SK-N-SH treated with all-trans-retinoic acid at 6 μM for 48 hours (cell line): ENCODE data around the gene TM9SF2.

Experiments used
- ATAC-seq: fragments of 200-7000 bp; cut with Tn5 transposase; 3 replicates; pipeline ENCODE4 v1.9.1; 2020; ENCODE audit warnings: mild to moderate bottlenecking, moderate library complexity
- ARNTL ChIP-seq: fragments of 450-650 bp; formaldehyde crosslinking; IDR thresholded peaks from 2 replicates; pipeline ENCODE4 v1.5.0; 2020; ENCODE audit warnings: low read depth, mild to moderate bottlenecking, moderate library complexity, borderline replicate concordance
- BACH2 ChIP-seq: fragments of 250-450 bp; sonication (Bioruptor Pico); IDR thresholded peaks from 2 replicates; pipeline ENCODE4 v1.9.0; 2021; ENCODE audit warnings: mild to moderate bottlenecking, borderline replicate concordance
- CREB5 ChIP-seq: fragments of 250-450 bp; sonication (Bioruptor Pico); IDR thresholded peaks from 2 replicates; pipeline ENCODE4 v1.5.1; 2020; ENCODE audit warnings: low read depth, mild to moderate bottlenecking, moderate library complexity
- CSDC2 ChIP-seq: fragments of 250-450 bp; sonication (Bioruptor Pico); IDR thresholded peaks from 2 replicates; pipeline ENCODE4 v1.5.0; 2020; ENCODE audit warnings: mild to moderate bottlenecking, moderate library complexity
- ESRRG ChIP-seq: fragments of 250-450 bp; sonication (Bioruptor Pico); IDR thresholded peaks from 2 replicates; pipeline ENCODE4 v1.6.1; 2021; ENCODE audit warnings: mild to moderate bottlenecking
- ISL1 ChIP-seq: fragments of 250-450 bp; sonication (Bioruptor Pico); IDR thresholded peaks from 2 replicates; pipeline ENCODE4 v2.1.2; 2022; ENCODE audit warnings: mild to moderate bottlenecking, moderate library complexity
- OSR1 ChIP-seq: fragments of 250-450 bp; sonication (Bioruptor Pico); IDR thresholded peaks from 2 replicates; pipeline ENCODE4 v1.8.0; 2022; ENCODE audit warnings: moderate library complexity, mild to moderate bottlenecking, inconsistent platforms
- PATZ1 ChIP-seq: fragments of 250-450 bp; sonication (Bioruptor Pico); IDR thresholded peaks from 2 replicates; pipeline ENCODE4 v1.8.0; 2020; ENCODE audit warnings: mild to moderate bottlenecking, moderate library complexity, borderline replicate concordance
- POU6F1 ChIP-seq: fragments of 250-450 bp; sonication (Bioruptor Pico); IDR thresholded peaks from 2 replicates; pipeline ENCODE4 v1.8.0; 2021; ENCODE audit warnings: low read depth, mild to moderate bottlenecking, moderate library complexity, borderline replicate concordance
- PPARA ChIP-seq: fragments of 250-450 bp; sonication (Bioruptor Pico); IDR thresholded peaks from 2 replicates; pipeline ENCODE4 v1.5.0; 2020; ENCODE audit warnings: mild to moderate bottlenecking, borderline replicate concordance
- RARB ChIP-seq: fragments of 250-450 bp; sonication (Bioruptor Pico); IDR thresholded peaks from 2 replicates; pipeline ENCODE4 v1.8.0; 2021; ENCODE audit warnings: mild to moderate bottlenecking, moderate library complexity
- SNAI2 ChIP-seq: fragments of 250-450 bp; sonication (Bioruptor Pico); IDR thresholded peaks from 2 replicates; pipeline ENCODE4 v1.5.0; 2020; ENCODE audit warnings: mild to moderate bottlenecking, moderate library complexity
- TCF4 ChIP-seq: fragments of 250-450 bp; sonication (Bioruptor Pico); IDR thresholded peaks from 2 replicates; pipeline ENCODE4 v1.8.0; 2021; ENCODE audit warnings: mild to moderate bottlenecking, moderate library complexity, borderline replicate concordance
- TOX ChIP-seq: fragments of 250-450 bp; sonication (Bioruptor Pico); IDR thresholded peaks from 2 replicates; pipeline ENCODE4 v1.8.0; 2021; ENCODE audit warnings: mild to moderate bottlenecking, moderate library complexity, borderline replicate concordance
- ZC3H10 ChIP-seq: fragments of 250-450 bp; sonication (Bioruptor Pico); IDR thresholded peaks from 2 replicates; pipeline ENCODE4 v1.5.1; 2021; ENCODE audit warnings: mild to moderate bottlenecking, moderate library complexity
- ZFP3 ChIP-seq: fragments of 250-450 bp; sonication (Bioruptor Pico); IDR thresholded peaks from 2 replicates; pipeline ENCODE4 v1.5.0; 2020; ENCODE audit warnings: mild to moderate bottlenecking, moderate library complexity
- ZFP30 ChIP-seq: fragments of 450-650 bp; formaldehyde crosslinking; IDR thresholded peaks from 2 replicates; pipeline ENCODE4 v1.5.0; 2022; ENCODE audit warnings: mild to moderate bottlenecking, moderate library complexity
- ZNF565 ChIP-seq: fragments of 450-650 bp; formaldehyde crosslinking; conservative IDR thresholded peaks from 2 replicates; pipeline ENCODE4 v1.5.0; 2020; ENCODE audit warnings: low read depth, mild to moderate bottlenecking, moderate library complexity
- ZNF70 ChIP-seq: fragments of 450-650 bp; formaldehyde crosslinking; IDR thresholded peaks from 2 replicates; pipeline ENCODE4 v1.5.0; 2020; ENCODE audit warnings: mild to moderate bottlenecking, moderate library complexity
- ZNF8 ChIP-seq: fragments of 450-650 bp; formaldehyde crosslinking; IDR thresholded peaks from 2 replicates; pipeline ENCODE4 v1.5.0; 2020; ENCODE audit warnings: mild to moderate bottlenecking, moderate library complexity
- TF ChIP-seq, protein P1 (sequence below): fragments of 250-450 bp; sonication (Bioruptor Pico); IDR thresholded peaks from 2 replicates; pipeline ENCODE4 v1.5.1; 2021; ENCODE audit warnings: mild to moderate bottlenecking, moderate library complexity
- TF ChIP-seq, protein P2 (sequence below): fragments of 250-450 bp; sonication (Bioruptor Pico); IDR thresholded peaks from 2 replicates; pipeline ENCODE4 v1.5.0; 2020; ENCODE audit warnings: mild to moderate bottlenecking, moderate library complexity

TM9SF2 gene

DNA sequence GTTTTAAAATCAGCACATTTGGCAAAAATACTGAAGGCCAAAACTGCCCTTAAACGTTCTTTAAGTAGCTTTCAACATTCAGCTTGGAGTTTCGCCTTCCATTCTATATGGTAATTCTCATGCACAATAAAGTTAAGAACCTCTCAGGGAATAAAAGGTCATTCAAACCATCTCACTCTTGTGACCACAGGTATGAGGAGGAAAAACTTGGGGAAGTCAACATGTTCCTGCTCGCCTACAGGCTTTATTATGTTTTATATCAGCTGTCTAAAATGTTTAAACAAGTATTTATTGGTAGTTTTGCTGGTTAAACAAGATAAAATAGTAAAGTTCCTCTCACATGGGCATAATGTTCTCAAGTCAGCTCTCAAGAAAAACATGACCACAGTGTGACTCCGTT, 19.9 kb upstream of the TM9SF2 start:
- TF ChIP-seq OSR1 (no peak), TCF4 (CRISPR knock-in tag) (no peak), TOX (no peak), ZNF565 (no peak), ARNTL (CRISPR knock-in tag) (no peak), POU6F1 (CRISPR knock-in tag) (no peak), CREB5 (CRISPR knock-in tag) (no peak), CSDC2 (CRISPR knock-in tag) (no peak), ZNF70 (CRISPR knock-in tag) (no peak), RARB (no peak), ESRRG (no peak), PPARA (CRISPR knock-in tag) (no peak), ZC3H10 (no peak), ZNF8 (CRISPR knock-in tag) (no peak), BACH2 (no peak), ZFP30 (no peak), ISL1 (no peak)
- TF ChIP-seq, protein P1, sequence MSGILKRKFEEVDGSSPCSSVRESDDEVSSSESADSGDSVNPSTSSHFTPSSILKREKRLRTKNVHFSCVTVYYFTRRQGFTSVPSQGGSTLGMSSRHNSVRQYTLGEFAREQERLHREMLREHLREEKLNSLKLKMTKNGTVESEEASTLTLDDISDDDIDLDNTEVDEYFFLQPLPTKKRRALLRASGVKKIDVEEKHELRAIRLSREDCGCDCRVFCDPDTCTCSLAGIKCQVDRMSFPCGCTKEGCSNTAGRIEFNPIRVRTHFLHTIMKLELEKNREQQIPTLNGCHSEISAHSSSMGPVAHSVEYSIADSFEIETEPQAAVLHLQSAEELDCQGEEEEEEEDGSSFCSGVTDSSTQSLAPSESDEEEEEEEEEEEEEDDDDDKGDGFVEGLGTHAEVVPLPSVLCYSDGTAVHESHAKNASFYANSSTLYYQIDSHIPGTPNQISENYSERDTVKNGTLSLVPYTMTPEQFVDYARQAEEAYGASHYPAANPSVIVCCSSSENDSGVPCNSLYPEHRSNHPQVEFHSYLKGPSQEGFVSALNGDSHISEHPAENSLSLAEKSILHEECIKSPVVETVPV (CRISPR knock-in tag), result no peak
- TF ChIP-seq, protein P2, sequence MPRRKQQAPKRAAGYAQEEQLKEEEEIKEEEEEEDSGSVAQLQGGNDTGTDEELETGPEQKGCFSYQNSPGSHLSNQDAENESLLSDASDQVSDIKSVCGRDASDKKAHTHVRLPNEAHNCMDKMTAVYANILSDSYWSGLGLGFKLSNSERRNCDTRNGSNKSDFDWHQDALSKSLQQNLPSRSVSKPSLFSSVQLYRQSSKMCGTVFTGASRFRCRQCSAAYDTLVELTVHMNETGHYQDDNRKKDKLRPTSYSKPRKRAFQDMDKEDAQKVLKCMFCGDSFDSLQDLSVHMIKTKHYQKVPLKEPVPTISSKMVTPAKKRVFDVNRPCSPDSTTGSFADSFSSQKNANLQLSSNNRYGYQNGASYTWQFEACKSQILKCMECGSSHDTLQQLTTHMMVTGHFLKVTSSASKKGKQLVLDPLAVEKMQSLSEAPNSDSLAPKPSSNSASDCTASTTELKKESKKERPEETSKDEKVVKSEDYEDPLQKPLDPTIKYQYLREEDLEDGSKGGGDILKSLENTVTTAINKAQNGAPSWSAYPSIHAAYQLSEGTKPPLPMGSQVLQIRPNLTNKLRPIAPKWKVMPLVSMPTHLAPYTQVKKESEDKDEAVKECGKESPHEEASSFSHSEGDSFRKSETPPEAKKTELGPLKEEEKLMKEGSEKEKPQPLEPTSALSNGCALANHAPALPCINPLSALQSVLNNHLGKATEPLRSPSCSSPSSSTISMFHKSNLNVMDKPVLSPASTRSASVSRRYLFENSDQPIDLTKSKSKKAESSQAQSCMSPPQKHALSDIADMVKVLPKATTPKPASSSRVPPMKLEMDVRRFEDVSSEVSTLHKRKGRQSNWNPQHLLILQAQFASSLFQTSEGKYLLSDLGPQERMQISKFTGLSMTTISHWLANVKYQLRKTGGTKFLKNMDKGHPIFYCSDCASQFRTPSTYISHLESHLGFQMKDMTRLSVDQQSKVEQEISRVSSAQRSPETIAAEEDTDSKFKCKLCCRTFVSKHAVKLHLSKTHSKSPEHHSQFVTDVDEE (CRISPR knock-in tag), result no peak
- ATAC-seq, result no peak

DNA sequence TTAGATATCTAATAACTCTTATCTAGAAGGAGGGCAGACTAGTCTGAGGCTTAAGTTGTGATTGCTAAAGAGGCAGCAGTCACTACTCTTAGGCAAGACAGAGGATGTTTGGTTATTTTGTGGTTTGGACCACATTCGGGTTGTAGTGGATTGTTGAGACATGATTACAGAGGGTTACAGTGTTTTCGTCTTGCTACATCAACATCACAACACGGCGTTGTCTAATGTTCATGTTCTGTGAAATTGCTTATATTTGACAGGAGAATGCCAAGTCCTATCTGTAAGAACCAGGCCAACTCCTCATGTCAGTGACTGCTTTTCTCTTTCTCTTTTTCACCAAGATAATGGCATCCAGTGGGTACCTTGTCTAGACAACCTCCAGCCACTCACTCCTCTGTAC, 16.8 kb upstream of the TM9SF2 start:
- TF ChIP-seq PPARA (CRISPR knock-in tag) (no peak), TCF4 (CRISPR knock-in tag) (no peak), ZFP30 (no peak), ISL1 (no peak), PATZ1 (no peak), TOX (no peak), BACH2 (no peak), ZNF565 (no peak), ARNTL (CRISPR knock-in tag) (no peak), ZNF8 (CRISPR knock-in tag) (no peak), POU6F1 (CRISPR knock-in tag) (no peak), ESRRG (no peak), ZFP3 (no peak), ZC3H10 (no peak), SNAI2 (CRISPR knock-in tag) (no peak), CSDC2 (CRISPR knock-in tag) (no peak), OSR1 (no peak), ZNF70 (CRISPR knock-in tag) (no peak)
- TF ChIP-seq, protein P1 (CRISPR knock-in tag), result no peak
- no peak for ATAC-seq
